Measurements from ENCODE around the gene LAMA4. TPM values are rescaled to one million over a fixed set of nuclear protein-coding genes. Genes with fewer than 3 reads are reported as not detected.

LAMA4 gene
- total RNA-seq, 6 donors from 2014 or later, result 29.5 to 119 (median 58.9) TPM

DNA sequence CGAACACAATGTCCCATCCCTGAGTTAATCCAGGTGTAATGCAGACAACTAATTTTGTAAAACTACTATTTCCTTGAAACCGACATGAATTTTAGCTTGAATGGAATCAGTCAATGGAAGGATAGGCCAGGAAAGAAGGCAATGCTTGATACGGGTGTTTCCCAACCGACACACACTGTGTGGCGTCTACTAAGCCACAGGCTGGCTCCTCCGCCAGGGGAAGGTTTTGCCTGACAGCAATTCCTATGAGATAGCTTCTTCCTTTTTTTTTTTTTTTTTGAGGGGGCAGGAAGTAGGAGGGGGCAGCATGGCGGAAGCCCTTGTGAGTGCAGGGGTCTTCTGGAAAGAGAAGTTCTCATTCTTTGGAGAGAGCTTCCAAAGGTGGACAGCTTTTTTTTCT lies 12.0 kb upstream of the LAMA4 start:
- no peak for TF ChIP-seq POLR2A (IDR thresholded peaks at IDR 0.05)
- TF ChIP-seq EP300 (IDR thresholded peaks at IDR 0.05), result no peak
- TF ChIP-seq, protein P1, sequence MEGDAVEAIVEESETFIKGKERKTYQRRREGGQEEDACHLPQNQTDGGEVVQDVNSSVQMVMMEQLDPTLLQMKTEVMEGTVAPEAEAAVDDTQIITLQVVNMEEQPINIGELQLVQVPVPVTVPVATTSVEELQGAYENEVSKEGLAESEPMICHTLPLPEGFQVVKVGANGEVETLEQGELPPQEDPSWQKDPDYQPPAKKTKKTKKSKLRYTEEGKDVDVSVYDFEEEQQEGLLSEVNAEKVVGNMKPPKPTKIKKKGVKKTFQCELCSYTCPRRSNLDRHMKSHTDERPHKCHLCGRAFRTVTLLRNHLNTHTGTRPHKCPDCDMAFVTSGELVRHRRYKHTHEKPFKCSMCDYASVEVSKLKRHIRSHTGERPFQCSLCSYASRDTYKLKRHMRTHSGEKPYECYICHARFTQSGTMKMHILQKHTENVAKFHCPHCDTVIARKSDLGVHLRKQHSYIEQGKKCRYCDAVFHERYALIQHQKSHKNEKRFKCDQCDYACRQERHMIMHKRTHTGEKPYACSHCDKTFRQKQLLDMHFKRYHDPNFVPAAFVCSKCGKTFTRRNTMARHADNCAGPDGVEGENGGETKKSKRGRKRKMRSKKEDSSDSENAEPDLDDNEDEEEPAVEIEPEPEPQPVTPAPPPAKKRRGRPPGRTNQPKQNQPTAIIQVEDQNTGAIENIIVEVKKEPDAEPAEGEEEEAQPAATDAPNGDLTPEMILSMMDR (IDR thresholded peaks at IDR 0.05), result no peak
- TF ChIP-seq POLR2AphosphoS5 (IDR thresholded peaks at IDR 0.05), result no peak
- H3K27ac ChIP-seq, result no peak overlapping the region
- 71 to 82% methylated on average over 7 of the region's 7 CpGs for WGBS, 2 donors
- H3K27me3 ChIP-seq, result no peaks in the 10 kb centered on the region
- peaks cover 0 to 15% (median 3%) of the 10 kb centered on the region in 4 donors for H3K4me1 ChIP-seq
- no peak overlapping the region for H3K4me3 ChIP-seq
- no peaks in the 10 kb centered on the region for H3K36me3 ChIP-seq
- ATAC-seq (ENCODE audit: low FRiP score in 2 of 2), result no peak
- no peaks in the 10 kb centered on the region for H3K9me3 ChIP-seq
- DNase-seq, result no peak

DNA sequence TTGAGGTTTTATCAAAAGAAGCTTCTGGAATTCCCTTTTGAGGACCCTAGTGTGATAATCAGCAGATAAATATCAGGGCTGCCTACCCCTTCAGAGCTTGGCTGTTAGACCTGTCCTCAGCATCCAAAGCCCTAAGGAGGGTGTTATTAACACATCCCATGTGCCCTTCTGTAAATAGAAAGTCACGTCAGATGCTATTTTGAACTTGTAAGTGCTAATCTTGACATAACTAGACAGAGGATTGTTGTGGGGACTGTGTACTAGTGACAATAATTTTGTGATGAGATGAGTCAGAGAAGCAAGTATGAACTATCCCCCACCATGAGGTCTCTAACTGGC lies 4.9 kb upstream of the LAMA4 start:
- H3K4me1 ChIP-seq, result peaks cover 0 to 9% (median 3%) of the 10 kb centered on the region in 4 donors
- ATAC-seq (ENCODE audit: low FRiP score in 2 of 2) (no peak), DNase-seq (no peak)
- no peak for TF ChIP-seq POLR2A (IDR thresholded peaks at IDR 0.05)
- TF ChIP-seq, protein P1 (IDR thresholded peaks at IDR 0.05), result no peak
- TF ChIP-seq EP300 (IDR thresholded peaks at IDR 0.05), result no peak
- no peak for TF ChIP-seq POLR2AphosphoS5 (IDR thresholded peaks at IDR 0.05)
- 69 to 73% methylated on average over 1 of the region's 1 CpG for WGBS, 2 donors
- no peaks in the 10 kb centered on the region for H3K9me3 ChIP-seq
- H3K36me3 ChIP-seq, result no peaks in the 10 kb centered on the region
- H3K4me3 ChIP-seq, result no peak overlapping the region
- no peak overlapping the region for H3K27ac ChIP-seq
- H3K27me3 ChIP-seq, result peaks cover 0 to 1% (median 0%) of the 10 kb centered on the region in 4 donors

DNA sequence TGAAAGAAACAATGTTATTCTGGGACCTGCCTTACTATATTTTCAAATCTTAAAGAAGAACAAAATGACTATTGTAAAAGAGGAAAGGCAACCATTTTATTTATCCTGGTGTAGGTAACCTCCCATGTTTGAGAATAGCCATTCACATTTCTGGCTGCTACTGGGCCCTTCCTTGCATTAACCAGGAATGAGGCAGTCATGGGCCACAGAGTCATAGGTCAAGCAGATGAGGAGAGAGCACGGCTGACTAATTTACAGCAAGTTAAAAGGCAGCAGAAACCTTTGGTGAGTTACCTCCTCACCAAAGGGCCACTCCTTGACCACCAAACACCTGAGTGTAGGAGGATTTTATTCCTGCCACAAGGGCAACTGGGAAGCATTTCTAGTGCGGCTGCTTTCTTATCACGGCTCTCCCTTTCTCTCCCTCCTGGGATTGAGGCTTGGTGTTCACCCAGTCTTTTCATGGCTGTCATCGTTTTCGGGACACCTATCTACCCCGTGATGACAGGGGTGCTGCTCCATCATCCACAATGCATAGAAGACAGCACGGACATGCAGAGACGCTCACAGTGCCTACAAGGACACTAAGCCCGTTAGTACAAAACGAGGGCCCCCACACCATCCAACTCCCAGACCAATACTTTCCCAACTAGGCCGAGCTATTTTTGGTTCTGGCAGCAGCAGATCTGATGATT lies 4.4 kb upstream of the LAMA4 start:
- 89 to 90% methylated on average over 11 of the region's 11 CpGs for WGBS, 2 donors
- no peaks in the 10 kb centered on the region for H3K36me3 ChIP-seq
- no peak overlapping the region for H3K4me3 ChIP-seq
- ATAC-seq (ENCODE audit: low FRiP score in 2 of 2), result no peak
- no peak for DNase-seq
- H3K27me3 ChIP-seq, result peaks cover 0 to 4% (median under 1%) of the 10 kb centered on the region in 4 donors
- H3K9me3 ChIP-seq, result no peaks in the 10 kb centered on the region
- peaks cover 0 to 14% (median 4%) of the 10 kb centered on the region in 4 donors for H3K4me1 ChIP-seq
- TF ChIP-seq, protein P1 (IDR thresholded peaks at IDR 0.05), result no peak
- TF ChIP-seq POLR2AphosphoS5 (IDR thresholded peaks at IDR 0.05), result no peak
- no peak for TF ChIP-seq POLR2A (IDR thresholded peaks at IDR 0.05)
- TF ChIP-seq EP300 (IDR thresholded peaks at IDR 0.05), result no peak
- H3K27ac ChIP-seq, result no peak overlapping the region

DNA sequence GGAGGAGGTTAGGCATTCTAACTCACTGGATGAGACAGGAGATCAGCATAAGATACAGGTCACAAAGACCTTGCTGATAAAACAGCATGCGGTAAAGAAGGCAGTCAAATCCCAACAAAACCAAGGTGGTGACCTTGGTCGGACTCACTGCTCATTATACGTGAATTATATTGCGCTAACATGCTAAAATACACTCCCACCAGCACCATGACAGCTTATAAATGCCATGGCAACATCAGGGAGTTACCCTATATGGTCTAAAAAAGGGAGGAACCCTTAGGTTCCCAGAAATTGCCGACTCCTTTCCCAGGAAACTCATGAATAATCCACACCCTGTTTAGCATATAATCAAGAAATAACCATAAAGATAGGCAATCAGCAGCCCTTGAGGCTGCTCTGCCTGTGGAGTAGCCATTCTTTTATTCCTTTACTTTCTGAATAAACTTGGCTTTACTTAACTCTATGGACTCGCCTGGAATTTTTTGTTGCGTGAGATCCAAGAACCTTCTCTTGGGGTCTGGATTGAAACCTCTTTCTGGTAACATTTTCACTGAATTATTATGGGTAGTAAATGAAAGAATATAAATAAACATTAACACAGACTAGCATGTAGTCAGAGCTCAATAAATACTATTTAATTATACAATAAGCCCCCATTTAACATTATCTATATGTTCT lies 3.0 kb upstream of the LAMA4 start:
- H3K27ac ChIP-seq, result no peak overlapping the region
- no peaks in the 10 kb centered on the region for H3K36me3 ChIP-seq
- DNase-seq, result no peak
- H3K27me3 ChIP-seq, result peaks cover 0 to 4% (median 2%) of the 10 kb centered on the region in 4 donors
- TF ChIP-seq POLR2AphosphoS5 (IDR thresholded peaks at IDR 0.05), result no peak
- TF ChIP-seq POLR2A (IDR thresholded peaks at IDR 0.05), result no peak
- TF ChIP-seq, protein P1 (IDR thresholded peaks at IDR 0.05), result no peak
- TF ChIP-seq EP300 (IDR thresholded peaks at IDR 0.05), result no peak
- H3K9me3 ChIP-seq, result no peaks in the 10 kb centered on the region
- H3K4me1 ChIP-seq, result peaks cover 0 to 20% (median 5%) of the 10 kb centered on the region in 4 donors
- no peak for ATAC-seq (ENCODE audit: low FRiP score in 2 of 2)
- no peak overlapping the region for H3K4me3 ChIP-seq
- WGBS, 2 donors, result 85 to 92% methylated on average over 7 of the region's 7 CpGs
